Measurements from ENCODE around the gene NINJ1.

Gene NINJ1

DNA sequence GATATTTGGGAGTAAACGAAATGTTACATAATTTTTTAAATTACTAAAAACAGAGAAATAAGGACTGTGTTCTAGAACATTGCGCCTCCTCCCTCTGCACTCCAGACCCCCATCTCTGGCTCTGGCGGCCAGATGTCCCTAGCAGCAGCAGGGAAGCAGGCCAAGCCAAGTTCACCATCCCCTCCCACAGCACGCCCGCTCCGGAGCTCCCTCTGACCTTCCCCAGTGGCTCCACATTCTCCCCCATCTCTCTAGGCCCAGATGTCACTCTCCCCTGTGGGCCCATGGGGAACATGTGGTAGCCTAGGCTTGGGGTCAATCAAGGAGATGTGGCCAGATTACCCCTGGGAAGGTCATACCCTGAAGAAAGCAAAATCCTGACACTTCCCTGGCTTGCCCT is 43.6 kb upstream of the NINJ1 start:
- DNase-seq (ENCODE audit: insufficient read length, low spot score) (no peak), FAIRE-seq (no peak)
- TF ChIP-seq, protein P1, sequence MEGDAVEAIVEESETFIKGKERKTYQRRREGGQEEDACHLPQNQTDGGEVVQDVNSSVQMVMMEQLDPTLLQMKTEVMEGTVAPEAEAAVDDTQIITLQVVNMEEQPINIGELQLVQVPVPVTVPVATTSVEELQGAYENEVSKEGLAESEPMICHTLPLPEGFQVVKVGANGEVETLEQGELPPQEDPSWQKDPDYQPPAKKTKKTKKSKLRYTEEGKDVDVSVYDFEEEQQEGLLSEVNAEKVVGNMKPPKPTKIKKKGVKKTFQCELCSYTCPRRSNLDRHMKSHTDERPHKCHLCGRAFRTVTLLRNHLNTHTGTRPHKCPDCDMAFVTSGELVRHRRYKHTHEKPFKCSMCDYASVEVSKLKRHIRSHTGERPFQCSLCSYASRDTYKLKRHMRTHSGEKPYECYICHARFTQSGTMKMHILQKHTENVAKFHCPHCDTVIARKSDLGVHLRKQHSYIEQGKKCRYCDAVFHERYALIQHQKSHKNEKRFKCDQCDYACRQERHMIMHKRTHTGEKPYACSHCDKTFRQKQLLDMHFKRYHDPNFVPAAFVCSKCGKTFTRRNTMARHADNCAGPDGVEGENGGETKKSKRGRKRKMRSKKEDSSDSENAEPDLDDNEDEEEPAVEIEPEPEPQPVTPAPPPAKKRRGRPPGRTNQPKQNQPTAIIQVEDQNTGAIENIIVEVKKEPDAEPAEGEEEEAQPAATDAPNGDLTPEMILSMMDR (IDR thresholded peaks at IDR 0.05; ENCODE audit: insufficient read depth, missing control alignments) = no peak

DNA sequence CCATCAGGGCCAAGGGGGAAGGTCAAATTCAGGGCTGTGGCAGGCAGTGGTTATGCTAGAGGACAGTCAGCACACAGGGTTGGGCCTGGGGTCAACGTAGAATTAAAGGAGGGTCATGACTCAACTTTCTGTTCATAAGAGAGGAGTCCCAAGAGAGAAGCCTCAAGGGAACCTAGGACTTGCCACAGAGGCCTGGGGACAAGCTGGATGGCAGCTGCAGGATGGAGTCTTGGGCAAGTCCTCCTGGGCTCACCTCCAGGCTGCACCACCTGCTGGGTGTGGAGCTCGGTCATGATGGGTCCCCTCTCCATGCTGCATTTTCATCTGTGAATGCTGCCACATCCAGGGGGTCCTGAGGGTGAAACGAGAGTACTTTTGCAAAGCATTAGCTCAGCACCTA is 40.9 kb upstream of the NINJ1 start:
- no peak for FAIRE-seq
- DNase-seq (ENCODE audit: insufficient read length, low spot score) = no peak
- TF ChIP-seq, protein P1 (IDR thresholded peaks at IDR 0.05; ENCODE audit: insufficient read depth, missing control alignments) = no peak

DNA sequence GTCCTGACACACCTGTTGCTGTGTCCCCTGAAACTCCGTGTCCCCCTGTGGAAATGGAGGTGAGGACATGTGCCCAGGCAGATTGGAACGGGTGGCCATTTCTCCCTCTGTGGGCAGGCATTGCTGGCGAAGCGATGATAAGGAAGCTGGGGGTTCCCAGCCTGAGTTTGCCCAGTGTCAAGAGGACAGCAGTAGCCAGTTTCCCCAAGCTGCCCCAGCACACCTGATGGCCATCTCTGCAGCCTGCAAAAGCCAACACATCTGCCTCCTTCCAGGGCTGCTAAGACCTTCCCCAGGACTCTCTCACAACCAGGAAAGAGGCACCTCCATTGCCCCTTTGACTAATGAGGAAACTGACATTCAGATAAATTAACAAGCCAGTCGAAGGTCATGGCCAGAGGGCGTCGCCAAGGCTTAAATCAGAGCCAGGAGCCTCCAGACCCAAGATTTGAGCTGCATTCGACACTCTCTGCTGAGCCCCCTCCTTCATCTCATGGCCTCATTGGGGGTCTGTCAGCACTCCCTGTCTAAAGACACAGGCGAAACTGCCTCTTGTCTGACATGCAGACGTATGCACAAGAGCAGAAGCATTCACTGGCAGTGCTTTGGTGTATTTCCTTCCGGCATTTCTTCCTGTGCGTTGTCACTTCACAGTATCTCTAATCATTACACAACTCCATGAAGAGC is 39.5 kb upstream of the NINJ1 start:
- no peak for FAIRE-seq
- no peak for DNase-seq (ENCODE audit: insufficient read length, low spot score)
- TF ChIP-seq, protein P1 (IDR thresholded peaks at IDR 0.05; ENCODE audit: insufficient read depth, missing control alignments) = no peak

DNA sequence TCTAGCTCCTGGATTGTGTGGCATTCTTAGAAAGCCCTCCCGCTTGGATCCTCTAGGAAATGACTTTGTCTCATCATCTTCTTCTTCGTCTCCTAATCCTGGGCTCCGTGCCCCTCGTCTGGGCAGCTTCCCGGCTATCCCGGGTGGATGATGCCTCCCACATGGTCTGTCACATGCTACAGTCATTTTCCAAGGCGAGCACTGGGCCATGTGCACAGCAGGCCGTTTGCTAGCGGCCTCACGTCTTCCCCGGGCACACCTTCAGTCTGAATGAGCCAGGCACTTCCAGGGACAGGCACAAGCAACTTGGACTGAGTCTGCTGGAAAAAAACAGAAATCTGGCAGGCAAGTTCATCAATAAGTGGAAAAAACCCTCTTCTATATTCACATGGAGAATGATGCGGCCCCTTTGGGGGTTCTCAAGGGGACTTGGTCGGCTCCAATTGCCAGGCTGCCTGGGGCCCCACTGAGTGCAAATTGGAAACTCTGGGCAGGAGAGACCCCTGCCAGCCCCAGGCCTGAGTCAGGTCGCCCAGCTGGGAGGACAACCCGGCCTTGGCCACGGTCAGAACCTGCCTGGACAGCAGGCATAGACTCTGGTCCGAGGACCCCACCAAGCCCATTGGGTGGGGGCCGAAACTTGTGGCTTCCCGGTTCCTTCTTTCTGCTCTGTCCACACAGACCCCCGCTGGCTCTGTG is 38.8 kb upstream of the NINJ1 start:
- TF ChIP-seq, protein P1 (IDR thresholded peaks at IDR 0.05; ENCODE audit: insufficient read depth, missing control alignments) = no peak
- FAIRE-seq = no peak
- DNase-seq (ENCODE audit: insufficient read length, low spot score) = no peak

DNA sequence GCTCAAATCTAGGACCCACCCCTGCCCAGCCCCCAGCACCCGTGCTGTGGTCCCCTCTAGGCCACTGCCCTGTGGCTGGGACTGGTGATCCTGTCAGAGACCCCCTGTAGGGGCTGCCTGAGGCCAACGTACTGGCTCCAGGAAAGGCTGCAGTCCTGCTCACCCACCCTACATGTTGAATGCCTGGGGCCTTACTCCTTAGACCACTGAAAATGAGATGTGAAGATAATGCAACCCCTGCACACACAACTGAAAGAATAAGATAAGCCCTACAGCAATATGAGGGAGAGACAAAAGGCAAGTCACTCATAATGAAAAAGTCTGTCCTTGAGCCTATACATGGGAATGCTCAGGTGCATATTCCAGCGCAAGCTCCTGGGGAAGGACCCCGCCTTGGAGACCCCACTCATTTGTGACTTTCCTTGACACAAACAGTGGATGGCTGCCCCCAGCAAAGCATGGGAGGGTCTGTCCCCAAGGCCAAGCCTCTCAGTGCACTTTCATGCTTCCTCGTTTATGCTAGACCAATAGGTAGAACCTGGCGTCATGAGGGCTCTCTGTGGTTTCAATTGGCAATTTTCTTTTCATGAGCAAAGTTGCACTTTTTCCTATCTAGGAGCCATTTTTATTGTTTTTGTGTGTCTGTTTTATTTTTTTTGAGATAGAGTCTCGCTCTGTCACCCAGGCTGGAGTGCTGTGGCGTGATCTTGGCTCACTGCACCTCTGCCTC is 37.4 kb upstream of the NINJ1 start:
- DNase-seq (ENCODE audit: insufficient read length, low spot score) (no peak), FAIRE-seq (no peak)
- TF ChIP-seq, protein P1 (IDR thresholded peaks at IDR 0.05; ENCODE audit: insufficient read depth, missing control alignments) = no peak

DNA sequence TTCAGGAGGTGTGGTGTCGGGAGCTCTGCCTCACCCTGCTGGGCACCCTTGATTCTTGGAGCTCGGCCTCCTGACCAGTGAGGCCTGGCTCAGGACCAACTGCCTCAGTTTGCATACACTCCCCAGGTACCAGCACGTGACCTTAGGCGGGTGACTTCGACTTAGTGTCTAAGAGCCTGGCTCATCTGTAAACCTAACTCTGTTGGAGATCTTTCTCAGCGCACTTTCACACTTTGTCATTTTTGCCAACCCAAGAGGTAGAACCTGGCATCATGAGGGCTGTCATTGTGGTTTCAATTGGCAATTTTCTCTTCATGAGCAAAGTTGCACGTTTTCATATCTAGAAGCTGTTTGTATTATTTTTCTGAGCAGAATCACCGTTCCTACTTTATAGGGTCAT is 36.5 kb upstream of the NINJ1 start:
- TF ChIP-seq, protein P1 (IDR thresholded peaks at IDR 0.05; ENCODE audit: insufficient read depth, missing control alignments) = no peak
- no peak for FAIRE-seq

More for the DNA sequence above, 36.5 kb upstream of the NINJ1 start:
- no peak for DNase-seq (ENCODE audit: insufficient read length, low spot score)

All from D721Med (cell line).